CD4-positive, alpha-beta T cell (primary cell): Measurements from ENCODE around the gene TNIK. TPM values are rescaled to one million over a fixed set of nuclear protein-coding genes. Genes with fewer than 3 reads are reported as not detected.
A peak's percentile ranks its signal among the peaks of the same experiment; 100 is the strongest.
"Not testable (repeated sequence)": the region's sequence is repeated elsewhere in the genome, so short reads cannot be mapped to it uniquely, and the experiment has no call there.

Experiments
- ATAC-seq: fragments of 200-7000 bp; cut with Tn5 transposase; one replicate; pipeline ENCODE4 v1.10.0; 2022; ENCODE audit warnings: mild to moderate bottlenecking; ENCODE audit not compliant: poor library complexity
- CTCF ChIA-PET: fragments of 350-600 bp; sonication (Branson Sonifier 250); formaldehyde crosslinking; loops from one replicate; lab custom pipeline; 2021; ENCODE audit warnings: antibody characterized with exemption, inconsistent platforms; lab: Charles Lee
- POLR2A ChIA-PET: fragments of 350-600 bp; sonication (Branson Sonifier 250); formaldehyde crosslinking; loops from one replicate; lab custom pipeline; 2021; ENCODE audit warnings: antibody characterized with exemption, inconsistent platforms; lab: Charles Lee
- DNase-seq, 14 experiments: peaks; one replicate each; pipeline ENCODE4 v3.0.0-alpha.2; 2013 to 2020; ENCODE audit warnings: mixed read lengths in 2 of 14
- H3K27ac ChIP-seq, 2 donors: one replicate each; pipeline versions ENCODE4 v1.5.1 to v1.7.0; 2013; ENCODE audit warnings: low read length in 2 of 2, low read depth in 1 of 2, mild to moderate bottlenecking in 1 of 2
- H3K27me3 ChIP-seq, 2 experiments: 1 replicate in 1 of 2; 2 replicates in 1 of 2; pipeline versions ENCODE4 v1.6.1 to v1.7.0; 2013; ENCODE audit warnings: low read length in 2 of 2, control low read depth in 1 of 2, mild to moderate bottlenecking in 1 of 2, moderate library complexity in 1 of 2; ENCODE audit not compliant: insufficient read depth in 2 of 2, control insufficient read depth in 1 of 2
- H3K36me3 ChIP-seq: one replicate; pipeline ENCODE4 v1.6.1; 2013; ENCODE audit warnings: low read length, control low read depth; ENCODE audit not compliant: insufficient read depth
- H3K4me1 ChIP-seq: one replicate; pipeline ENCODE4 v1.6.1; 2013; ENCODE audit warnings: low read length, control low read depth; ENCODE audit not compliant: insufficient read depth
- H3K4me3 ChIP-seq: one replicate; pipeline ENCODE4 v1.5.1; 2013; ENCODE audit warnings: mild to moderate bottlenecking, low read length, moderate library complexity
- H3K9me3 ChIP-seq, 2 experiments: 1 replicate in 1 of 2; 2 replicates in 1 of 2; pipeline versions ENCODE4 v1.6.1 to v1.7.0; 2013; ENCODE audit warnings: low read length in 2 of 2, mild to moderate bottlenecking in 2 of 2, control low read depth in 1 of 2, moderate library complexity in 1 of 2; ENCODE audit not compliant: control insufficient read depth in 1 of 2, insufficient read depth in 1 of 2
- H3K27ac Mint-ChIP-seq: one replicate; pipeline ENCODE4 v1.8.0; 2020; ENCODE audit warnings: mixed read lengths
- H3K27me3 Mint-ChIP-seq: one replicate; pipeline ENCODE4 v1.8.0; 2021; ENCODE audit warnings: mixed read lengths
- H3K36me3 Mint-ChIP-seq: one replicate; pipeline ENCODE4 v1.8.0; 2021; ENCODE audit warnings: low read depth, mixed read lengths
- H3K4me1 Mint-ChIP-seq: one replicate; pipeline ENCODE4 v1.8.0; 2021; ENCODE audit warnings: low read depth, mixed read lengths
- H3K4me3 Mint-ChIP-seq: one replicate; pipeline ENCODE4 v1.8.0; 2020; ENCODE audit warnings: mild to moderate bottlenecking, mixed read lengths
- H3K9me3 Mint-ChIP-seq: one replicate; pipeline ENCODE4 v1.8.0; 2020; ENCODE audit warnings: mixed read lengths
- CTCF ChIP-seq: fragments of 200-600 bp; IDR thresholded peaks from one replicate; pipeline ENCODE4 v1.8.0; 2022; ENCODE audit warnings: antibody characterized with exemption, mild to moderate bottlenecking
- intact Hi-C, 2 experiments: fragments of 100-400 bp; cut with DNase I in 1 of 2; cut with micrococcal nuclease in 1 of 2; formaldehyde crosslinking; loops; one replicate each; pipeline versions ENCODE4 v1.15.1 to v1.9.0; 2023 to 2025; cut with DNase I, micrococcal nuclease
- total RNA-seq, 174 experiments: library from RNA in 2 of 174; stranded (reverse) in 2 of 174; gene quantifications; one replicate each; pipeline ENCODE4 v1.2.3 and lab custom pipeline; 2021 to 2026

Gene TNIK
- total RNA-seq, 2 experiments from 2014 or later: 71.0 to 78.3 TPM

GRCh38 chr3:171384101-171384891, 75.9 kb downstream of the TNIK start:
- H3K27me3 Mint-ChIP-seq: no peaks in the 10 kb centered on the region
- ATAC-seq: no peak
- no peaks in the 10 kb centered on the region for H3K36me3 Mint-ChIP-seq
- CTCF ChIA-PET: no interaction called here
- no peaks in the 10 kb centered on the region for H3K27me3 ChIP-seq
- peak overlapping the region; percentile 28 for H3K27ac Mint-ChIP-seq
- H3K4me1 ChIP-seq: no peaks in the 10 kb centered on the region
- DNase-seq: no peak
- no peak overlapping the region for H3K4me3 ChIP-seq
- peaks cover 86% of the 10 kb centered on the region for H3K4me1 Mint-ChIP-seq
- no peaks in the 10 kb centered on the region for H3K36me3 ChIP-seq
- H3K4me3 Mint-ChIP-seq: peak overlapping the region; percentile 8
- H3K27ac ChIP-seq: no peak overlapping the region
- POLR2A ChIA-PET: no interaction called here
- TF ChIP-seq CTCF: no peak
- H3K9me3 ChIP-seq: no peaks in the 10 kb centered on the region
- intact Hi-C loops: no loop called here
- no peaks in the 10 kb centered on the region for H3K9me3 Mint-ChIP-seq

- Mint-ChIP-seq H3K9me3 (no peaks in the 10 kb centered on the region), H3K36me3 (no peaks in the 10 kb centered on the region), H3K4me1 (peaks cover 79% of the 10 kb centered on the region), H3K4me3 (no peak overlapping the region), H3K27ac (peak overlapping the region; percentile 28), H3K27me3 (no peaks in the 10 kb centered on the region)
- ChIA-PET CTCF (no interaction called here), POLR2A (no interaction called here)
- no peaks in the 10 kb centered on the region for H3K27me3 ChIP-seq
- H3K4me1 ChIP-seq: no peaks in the 10 kb centered on the region
- no peak overlapping the region for H3K27ac ChIP-seq
- H3K36me3 ChIP-seq: no peaks in the 10 kb centered on the region
- H3K4me3 ChIP-seq: no peak overlapping the region
- H3K9me3 ChIP-seq: no peaks in the 10 kb centered on the region
- TF ChIP-seq CTCF: no peak
- intact Hi-C loops: no loop called here
- no peak for ATAC-seq
- DNase-seq: no peak
Observed at GRCh38 chr3:171383206-171384018, 76.8 kb downstream of the TNIK start.

GRCh38 chr3:171382347-171382746, 77.9 kb downstream of the TNIK start:
- H3K9me3 Mint-ChIP-seq, H3K4me1 ChIP-seq, intact Hi-C loops, H3K27ac ChIP-seq, CTCF ChIA-PET, H3K27me3 ChIP-seq, H3K36me3 ChIP-seq, H3K27me3 Mint-ChIP-seq, H3K4me3 ChIP-seq, H3K4me3 Mint-ChIP-seq, H3K9me3 ChIP-seq, DNase-seq, H3K36me3 Mint-ChIP-seq, ATAC-seq: not testable (repeated sequence)
- H3K27ac Mint-ChIP-seq: peak overlapping the region; percentile 28
- peaks cover 68% of the 10 kb centered on the region for H3K4me1 Mint-ChIP-seq
- POLR2A ChIA-PET: interaction anchor here (0.6 kb wide), 1 partner anchor 72 kb away, joined by 3 read pairs; no protein-coding TSS in a partner anchor
